ENCODE measurements around the gene SIK3.

SIK3 gene

DNA sequence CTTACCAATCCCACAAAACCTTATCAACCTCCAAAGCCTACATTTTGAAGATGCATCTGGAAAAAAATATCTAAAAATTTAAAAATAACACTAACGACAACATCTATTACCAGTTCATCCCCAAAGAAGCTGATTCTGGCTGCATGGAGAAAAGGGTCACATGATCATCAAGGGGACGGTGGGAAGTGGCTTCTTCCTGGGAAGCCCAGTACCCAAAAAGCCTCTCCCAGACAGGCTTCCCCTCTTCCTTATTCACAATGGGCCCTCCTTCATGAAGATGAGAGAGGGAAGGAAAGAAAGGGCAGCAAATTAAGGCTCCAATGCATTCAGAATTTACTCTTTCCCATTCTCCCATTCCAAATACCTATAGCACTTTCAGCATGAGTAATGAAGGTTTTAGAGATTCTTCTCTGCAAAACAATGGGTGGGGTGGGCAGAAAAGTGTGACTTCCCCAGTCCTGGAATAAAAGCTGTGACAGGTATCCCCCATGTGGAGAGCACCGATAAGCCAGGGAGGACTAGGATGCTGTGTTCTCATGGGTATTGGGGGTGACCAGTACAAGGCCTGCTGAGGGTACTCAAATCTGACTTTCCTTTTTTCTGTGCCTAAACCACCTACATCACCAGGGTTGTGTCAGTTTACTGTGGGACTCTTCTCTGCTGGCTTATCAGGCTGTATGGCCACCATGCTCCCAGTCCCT lies 88.2 kb downstream of the SIK3 start:
- H2AFZ ChIP-seq (ENCODE audit: low read length) = no peak overlapping the region
- DNase-seq = no peak
- H3K9ac ChIP-seq (ENCODE audit: low read length) = no peak overlapping the region
- no peaks in the 10 kb centered on the region for H3K27me3 ChIP-seq (replicated peaks; ENCODE audit: insufficient read depth, low read length)
- peak overlapping the region; percentile 19; the same call in 1 of the 2 replicates for H3K27ac ChIP-seq (ENCODE audit: low read length)
- H3K79me2 ChIP-seq (ENCODE audit: low read length) = peaks cover 83% of the 10 kb centered on the region
- peaks cover 22% of the 10 kb centered on the region for H3K4me1 ChIP-seq (ENCODE audit: low read length)
- H3F3A ChIP-seq (ENCODE audit: insufficient read depth, low read length) = no peaks in the 10 kb centered on the region
- no peaks in the 10 kb centered on the region for H3K9me3 ChIP-seq (replicated peaks; ENCODE audit: insufficient read depth, low read length)
- peaks cover 12% of the 10 kb centered on the region; the same call in 1 of the 2 replicates for H4K20me1 ChIP-seq (ENCODE audit: insufficient read depth, low read length)
- TF ChIP-seq EZH2 (optimal IDR thresholded peaks at IDR 0.05; ENCODE audit: low read depth, low read length) = no peak
- TF ChIP-seq, protein P1, sequence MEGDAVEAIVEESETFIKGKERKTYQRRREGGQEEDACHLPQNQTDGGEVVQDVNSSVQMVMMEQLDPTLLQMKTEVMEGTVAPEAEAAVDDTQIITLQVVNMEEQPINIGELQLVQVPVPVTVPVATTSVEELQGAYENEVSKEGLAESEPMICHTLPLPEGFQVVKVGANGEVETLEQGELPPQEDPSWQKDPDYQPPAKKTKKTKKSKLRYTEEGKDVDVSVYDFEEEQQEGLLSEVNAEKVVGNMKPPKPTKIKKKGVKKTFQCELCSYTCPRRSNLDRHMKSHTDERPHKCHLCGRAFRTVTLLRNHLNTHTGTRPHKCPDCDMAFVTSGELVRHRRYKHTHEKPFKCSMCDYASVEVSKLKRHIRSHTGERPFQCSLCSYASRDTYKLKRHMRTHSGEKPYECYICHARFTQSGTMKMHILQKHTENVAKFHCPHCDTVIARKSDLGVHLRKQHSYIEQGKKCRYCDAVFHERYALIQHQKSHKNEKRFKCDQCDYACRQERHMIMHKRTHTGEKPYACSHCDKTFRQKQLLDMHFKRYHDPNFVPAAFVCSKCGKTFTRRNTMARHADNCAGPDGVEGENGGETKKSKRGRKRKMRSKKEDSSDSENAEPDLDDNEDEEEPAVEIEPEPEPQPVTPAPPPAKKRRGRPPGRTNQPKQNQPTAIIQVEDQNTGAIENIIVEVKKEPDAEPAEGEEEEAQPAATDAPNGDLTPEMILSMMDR (IDR thresholded peaks at IDR 0.05; ENCODE audit: low read length) = no peak
- TF ChIP-seq EZH2phosphoT487 (IDR thresholded peaks at IDR 0.05; ENCODE audit: low read length) = no peak
- H3K9me2 ChIP-seq (replicated peaks; ENCODE audit: insufficient read depth, low read length) = no peaks in the 10 kb centered on the region
- H3K4me3 ChIP-seq (ENCODE audit: low read length) = no peak overlapping the region
- H3K4me2 ChIP-seq (ENCODE audit: low read depth, low read length) = no peak overlapping the region; the same call in 1 of the 2 replicates
- no peaks in the 10 kb centered on the region for H3K36me3 ChIP-seq (replicated peaks; ENCODE audit: insufficient read depth, low read length)

DNA sequence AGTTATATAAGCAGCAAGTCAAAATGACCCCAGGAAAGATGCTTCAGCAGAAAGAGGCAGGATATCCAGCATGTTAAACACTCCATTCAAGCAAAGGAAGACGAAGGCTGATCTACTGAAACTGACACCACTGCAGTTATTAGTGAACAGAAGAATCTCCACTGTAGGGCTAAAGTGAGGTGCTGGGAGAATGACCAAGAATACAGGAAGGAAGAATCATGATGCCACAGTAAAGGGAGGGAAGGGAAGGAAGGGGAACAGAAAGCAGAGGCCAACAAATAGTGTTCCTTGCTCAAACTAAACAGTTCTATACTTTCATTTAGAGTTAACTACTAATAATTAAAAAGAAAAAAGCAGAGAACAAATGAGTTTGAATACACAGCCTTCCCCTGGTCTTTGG lies 92.5 kb downstream of the SIK3 start:
- H3K9me3 ChIP-seq (replicated peaks; ENCODE audit: insufficient read depth, low read length) = no peaks in the 10 kb centered on the region
- H3K4me2 ChIP-seq (ENCODE audit: low read depth, low read length) = no peak overlapping the region
- no peak overlapping the region for H2AFZ ChIP-seq (ENCODE audit: low read length)
- no peak overlapping the region; the same call in 1 of the 2 replicates for H3K27ac ChIP-seq (ENCODE audit: low read length)
- H3K27me3 ChIP-seq (replicated peaks; ENCODE audit: insufficient read depth, low read length) = no peaks in the 10 kb centered on the region
- H3K9me2 ChIP-seq (replicated peaks; ENCODE audit: insufficient read depth, low read length) = no peaks in the 10 kb centered on the region
- peaks cover 22% of the 10 kb centered on the region for H3K4me1 ChIP-seq (ENCODE audit: low read length)
- peaks cover 87% of the 10 kb centered on the region for H3K79me2 ChIP-seq (ENCODE audit: low read length)
- H3K9ac ChIP-seq (ENCODE audit: low read length) = no peak overlapping the region
- TF ChIP-seq, protein P1 (IDR thresholded peaks at IDR 0.05; ENCODE audit: low read length) = no peak
- no peak for TF ChIP-seq EZH2 (optimal IDR thresholded peaks at IDR 0.05; ENCODE audit: low read depth, low read length)
- TF ChIP-seq EZH2phosphoT487 (IDR thresholded peaks at IDR 0.05; ENCODE audit: low read length) = no peak
- no peak overlapping the region for H3K4me3 ChIP-seq (ENCODE audit: low read length)
- H3K36me3 ChIP-seq (replicated peaks; ENCODE audit: insufficient read depth, low read length) = no peaks in the 10 kb centered on the region
- no peak for DNase-seq
- no peaks in the 10 kb centered on the region for H3F3A ChIP-seq (ENCODE audit: insufficient read depth, low read length)
- H4K20me1 ChIP-seq (ENCODE audit: insufficient read depth, low read length) = peaks cover 13% of the 10 kb centered on the region; the same call in 1 of the 2 replicates

DNA sequence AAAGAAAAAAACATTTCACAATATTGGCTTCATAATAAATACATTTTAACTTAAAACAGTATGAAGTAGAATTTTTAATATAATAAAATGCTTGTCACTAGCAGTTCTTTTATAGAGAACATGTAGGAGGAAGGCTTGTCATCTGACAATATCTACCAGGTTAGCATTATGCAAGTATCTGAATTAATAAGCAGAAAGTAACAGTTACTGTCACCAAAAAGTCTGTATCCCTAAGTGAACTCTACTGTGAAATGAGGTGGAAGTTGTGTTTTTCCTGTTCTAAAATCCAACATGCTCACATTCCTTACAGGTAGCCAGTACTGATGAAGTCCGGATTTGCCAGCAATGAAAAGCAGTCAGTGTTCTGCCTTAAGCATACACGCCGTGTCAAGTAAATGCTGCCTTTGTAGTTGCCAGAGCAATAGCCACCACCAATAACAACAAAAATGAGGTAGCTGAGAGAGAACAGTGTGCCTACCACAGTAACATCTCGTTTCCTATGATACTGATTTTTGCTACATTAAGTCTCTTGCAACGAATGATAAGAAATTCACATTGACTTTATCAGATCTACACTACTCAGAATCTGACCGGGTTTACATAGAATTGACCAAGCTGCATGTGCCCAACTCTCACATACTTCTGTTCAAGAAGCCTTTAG lies 95.5 kb downstream of the SIK3 start:
- Histone ChIP-seq H3K9me2 (replicated peaks; ENCODE audit: insufficient read depth, low read length) (no peaks in the 10 kb centered on the region), H3K4me1 (ENCODE audit: low read length) (peaks cover 12% of the 10 kb centered on the region), H3K4me2 (ENCODE audit: low read depth, low read length) (no peak overlapping the region), H3F3A (ENCODE audit: insufficient read depth, low read length) (no peaks in the 10 kb centered on the region), H3K79me2 (ENCODE audit: low read length) (peaks cover 95% of the 10 kb centered on the region), H3K27ac (ENCODE audit: low read length) (no peak overlapping the region), H3K4me3 (ENCODE audit: low read length) (no peak overlapping the region), H3K36me3 (replicated peaks; ENCODE audit: insufficient read depth, low read length) (no peaks in the 10 kb centered on the region), H4K20me1 (ENCODE audit: insufficient read depth, low read length) (peaks cover 15% of the 10 kb centered on the region; the same call in 1 of the 2 replicates), H3K9me3 (replicated peaks; ENCODE audit: insufficient read depth, low read length) (no peaks in the 10 kb centered on the region), H3K27me3 (replicated peaks; ENCODE audit: insufficient read depth, low read length) (no peaks in the 10 kb centered on the region), H2AFZ (ENCODE audit: low read length) (no peak overlapping the region), H3K9ac (ENCODE audit: low read length) (no peak overlapping the region)
- no peak for DNase-seq
- no peak for TF ChIP-seq EZH2phosphoT487 (IDR thresholded peaks at IDR 0.05; ENCODE audit: low read length)
- TF ChIP-seq, protein P1 (IDR thresholded peaks at IDR 0.05; ENCODE audit: low read length) = no peak
- no peak for TF ChIP-seq EZH2 (optimal IDR thresholded peaks at IDR 0.05; ENCODE audit: low read depth, low read length)

Data from MM.1S (cell line).